Activated effector memory CD4-positive, alpha-beta T cell treated with Interleukin-2 at 50 U/mL for 16 hours (primary cell): ENCODE results near the gene SEC14L6.
A peak's percentile ranks its signal among the peaks of the same experiment; 100 is the strongest.
"Not testable (repeated sequence)": the region's sequence is repeated elsewhere in the genome, so short reads cannot be mapped to it uniquely, and the experiment has no call there.

ENCODE experiments used
- DNase-seq: peaks from one replicate; pipeline ENCODE4 v3.0.0-alpha.2; 2020

SEC14L6 gene

GRCh38 chr22:30546616-30547015, at the start of gene SEC14L6:
Gene SEC14L6 (minus strand): TSS chr22:30546741. CDS start chr22:30546682, 59 bp downstream.
- no peak for DNase-seq

- no peak for DNase-seq
Observed at GRCh38 chr22:30596199-30596598, 49.7 kb upstream of the SEC14L6 start.

GRCh38 chr22:30592360-30592713, 45.8 kb upstream of the SEC14L6 start:
- DNase-seq: not testable (repeated sequence)

- peak; percentile 94 for DNase-seq
Observed at GRCh38 chr22:30591588-30592359, 45.2 kb upstream of the SEC14L6 start, which contains the start of gene PES1. Gene PES1 (minus strand): TSS chr22:30591910. CDS start chr22:30591833, 77 bp downstream.

- no peak for DNase-seq
Observed at GRCh38 chr22:30591191-30591587, 44.6 kb upstream of the SEC14L6 start.

GRCh38 chr22:30586414-30586813, 39.9 kb upstream of the SEC14L6 start:
- no peak for DNase-seq

GRCh38 chr22:30584441-30584840, 37.9 kb upstream of the SEC14L6 start:
- no peak for DNase-seq

- no peak for DNase-seq
Observed at GRCh38 chr22:30582788-30583545, 36.4 kb upstream of the SEC14L6 start.

- DNase-seq: no peak
Observed at GRCh38 chr22:30582051-30582450, 35.5 kb upstream of the SEC14L6 start.

GRCh38 chr22:30580896-30581295, 34.4 kb upstream of the SEC14L6 start:
- DNase-seq: no peak

GRCh38 chr22:30578481-30578880, 31.9 kb upstream of the SEC14L6 start:
- no peak for DNase-seq

GRCh38 chr22:30575859-30576258, 29.3 kb upstream of the SEC14L6 start:
- DNase-seq: no peak

- DNase-seq: no peak
Observed at GRCh38 chr22:30574997-30575671, 28.6 kb upstream of the SEC14L6 start.

- DNase-seq: no peak
Observed at GRCh38 chr22:30574095-30574981, 27.8 kb upstream of the SEC14L6 start, which contains the start of gene GAL3ST1. Gene GAL3ST1 (minus strand): TSS chr22:30574665. CDS start chr22:30557392, 17,273 bp downstream.

- DNase-seq: no peak
Observed at GRCh38 chr22:30573594-30574094, 27.1 kb upstream of the SEC14L6 start.

GRCh38 chr22:30572840-30573593, 26.5 kb upstream of the SEC14L6 start:
- DNase-seq: no peak

- DNase-seq: no peak
Observed at GRCh38 chr22:30572210-30572609, 25.7 kb upstream of the SEC14L6 start.

GRCh38 chr22:30569674-30570202, 23.2 kb upstream of the SEC14L6 start:
- no peak for DNase-seq

- no peak for DNase-seq
Observed at GRCh38 chr22:30568137-30568805, 21.7 kb upstream of the SEC14L6 start.

GRCh38 chr22:30567277-30567676, 20.7 kb upstream of the SEC14L6 start:
- DNase-seq: not testable (repeated sequence)

- no peak for DNase-seq
Observed at GRCh38 chr22:30566125-30566524, 19.6 kb upstream of the SEC14L6 start.
